AML-193 (cell line): Measurements from ENCODE around the gene NGLY1.

ENCODE experiments used
- DNase-seq, 2 experiments: peaks; one replicate each; lab custom pipeline; 2025; lab: John Stamatoyannopoulos, UW

Gene NGLY1

GRCh38 chr3:25784971-25785370 lies 1.7 kb upstream of the NGLY1 start:
- no peak for DNase-seq

GRCh38 chr3:25783661-25784512 lies 644 bp upstream of the NGLY1 start:
- peak; percentile 65 to 70 for DNase-seq

GRCh38 chr3:25782636-25782937 lies 656 bp downstream of the NGLY1 start:
- DNase-seq: no peak

- DNase-seq: peak in 1 of 2 experiments; percentile 30
Measured at GRCh38 chr3:25781758-25782594, 1.3 kb downstream of the NGLY1 start.

- DNase-seq: peak; percentile 50
Measured at GRCh38 chr3:25781145-25781757, 2.0 kb downstream of the NGLY1 start.

- DNase-seq: no peak
Measured at GRCh38 chr3:25780618-25781017, 2.6 kb downstream of the NGLY1 start.

GRCh38 chr3:25775936-25776335 lies 7.3 kb downstream of the NGLY1 start:
- DNase-seq: no peak

- no peak for DNase-seq
Measured at GRCh38 chr3:25768851-25769250, 14.4 kb downstream of the NGLY1 start.

GRCh38 chr3:25751725-25752124 lies 31.5 kb downstream of the NGLY1 start:
- no peak for DNase-seq

- no peak for DNase-seq
Measured at GRCh38 chr3:25751048-25751447, 32.2 kb downstream of the NGLY1 start.

- DNase-seq: no peak
Measured at GRCh38 chr3:25749031-25749581, 34.1 kb downstream of the NGLY1 start.

- DNase-seq: no peak
Measured at GRCh38 chr3:25748189-25748588, 35.1 kb downstream of the NGLY1 start.

- no peak for DNase-seq
Measured at GRCh38 chr3:25747033-25747432, 36.2 kb downstream of the NGLY1 start.

- DNase-seq: peak in 1 of 2 experiments; percentile 14
Measured at GRCh38 chr3:25744470-25744869, 38.8 kb downstream of the NGLY1 start.

- no peak for DNase-seq
Measured at GRCh38 chr3:25728101-25728500, 55.1 kb downstream of the NGLY1 start.

GRCh38 chr3:25727316-25727715 lies 55.9 kb downstream of the NGLY1 start:
- no peak for DNase-seq

- no peak for DNase-seq
Measured at GRCh38 chr3:25725810-25726209, 57.4 kb downstream of the NGLY1 start.

- no peak for DNase-seq
Measured at GRCh38 chr3:25724948-25725645, 58.1 kb downstream of the NGLY1 start.

- DNase-seq: no peak
Measured at GRCh38 chr3:25723802-25724201, 59.4 kb downstream of the NGLY1 start.

GRCh38 chr3:25719321-25719720 lies 63.9 kb downstream of the NGLY1 start:
- DNase-seq: no peak

- DNase-seq: no peak
Measured at GRCh38 chr3:25713341-25713985, 69.8 kb downstream of the NGLY1 start.
